ENCODE results near the gene HOMER1.

HOMER1 gene

GRCh38 chr5:79513704-79514390 is at the start of gene HOMER1:
TSS of gene HOMER1 (minus strand) at chr5:79514134. CDS start at chr5:79512774, 1,360 bp downstream.
- DNase-seq, result peak; percentile 93

- no peak for DNase-seq
These were observed 49.3 kb upstream of the HOMER1 start for GRCh38 chr5:79563247-79563590.

- no peak for DNase-seq
These were observed 48.7 kb upstream of the HOMER1 start for GRCh38 chr5:79562351-79563246.

- DNase-seq, result no peak
These were observed 47.6 kb upstream of the HOMER1 start for GRCh38 chr5:79561525-79561893.

DNA sequence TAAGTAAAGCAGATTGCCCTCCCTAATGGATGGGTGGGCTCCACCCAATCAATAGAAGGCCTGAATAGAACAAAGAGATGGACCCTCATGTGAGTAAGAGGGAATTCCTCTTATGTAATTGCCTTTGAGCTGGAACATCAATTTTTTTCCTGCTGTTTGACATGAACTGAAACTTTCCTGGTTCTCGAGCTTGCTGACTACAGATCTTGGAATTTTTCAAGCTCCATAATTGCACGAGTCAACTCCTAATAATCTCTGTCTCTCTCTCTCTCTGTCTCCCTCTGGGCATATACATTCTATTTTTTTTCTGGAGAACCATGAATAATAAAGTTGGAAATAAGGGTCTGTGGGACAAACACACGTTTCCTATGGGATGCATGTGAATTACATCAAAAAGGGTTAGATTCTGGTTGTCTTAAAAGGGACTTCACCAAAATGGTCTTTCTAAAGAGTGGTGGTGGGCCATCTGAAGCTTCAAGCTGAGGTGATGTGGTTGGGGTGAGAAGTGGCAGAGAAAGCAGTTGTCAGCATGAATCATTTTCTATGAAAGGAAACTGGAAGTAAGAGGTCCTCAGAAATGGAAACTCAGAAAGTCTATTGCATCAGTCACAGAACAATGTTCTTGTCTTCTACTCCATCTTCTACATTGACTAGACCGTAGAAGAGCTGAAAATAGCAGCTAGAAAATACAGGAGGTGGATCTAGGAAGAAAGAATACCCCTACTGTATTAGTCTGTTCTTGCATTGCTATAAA is 47.0 kb upstream of the HOMER1 start:
- no peak for DNase-seq

DNA sequence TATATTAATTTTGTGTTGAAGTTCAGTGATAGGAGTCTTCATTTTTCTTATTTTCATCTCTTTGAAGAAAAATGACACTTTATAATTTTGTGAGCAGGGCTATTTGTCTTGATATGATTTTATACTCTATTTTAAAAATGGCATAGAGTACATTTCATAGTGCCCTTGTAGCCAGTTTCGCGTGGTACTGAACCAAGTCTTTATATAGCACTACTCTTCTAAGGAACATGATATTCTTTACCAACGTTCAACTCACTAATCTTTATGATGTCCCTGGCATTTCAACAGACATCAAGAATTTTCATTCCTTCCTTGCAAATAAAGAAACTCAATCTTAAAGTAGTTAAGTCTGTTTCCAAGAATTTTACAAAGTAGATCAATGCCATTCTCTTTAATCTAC is 41.5 kb upstream of the HOMER1 start:
- no peak for DNase-seq

- no peak for DNase-seq
These were observed 39.0 kb upstream of the HOMER1 start for GRCh38 chr5:79552984-79553383.

DNA sequence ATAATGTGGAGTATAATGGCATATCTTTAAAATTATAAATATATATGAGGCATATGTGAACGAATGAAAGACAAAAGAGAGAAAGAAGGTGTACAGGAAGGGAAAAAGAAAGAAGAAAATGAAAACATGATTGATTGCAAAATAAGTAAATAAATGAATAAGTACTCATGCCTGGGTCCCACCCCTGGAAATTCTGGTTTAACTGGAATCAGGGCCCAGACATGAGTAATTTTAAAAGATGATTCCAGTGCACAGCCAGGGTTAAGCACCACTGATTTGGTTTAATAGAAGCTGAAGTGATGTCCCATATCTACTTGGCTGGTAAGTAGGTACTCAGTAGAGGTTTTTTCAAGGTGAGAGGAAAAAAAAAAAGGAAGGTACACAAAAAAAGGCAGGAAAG is 34.0 kb upstream of the HOMER1 start:
- DNase-seq, result no peak

DNA sequence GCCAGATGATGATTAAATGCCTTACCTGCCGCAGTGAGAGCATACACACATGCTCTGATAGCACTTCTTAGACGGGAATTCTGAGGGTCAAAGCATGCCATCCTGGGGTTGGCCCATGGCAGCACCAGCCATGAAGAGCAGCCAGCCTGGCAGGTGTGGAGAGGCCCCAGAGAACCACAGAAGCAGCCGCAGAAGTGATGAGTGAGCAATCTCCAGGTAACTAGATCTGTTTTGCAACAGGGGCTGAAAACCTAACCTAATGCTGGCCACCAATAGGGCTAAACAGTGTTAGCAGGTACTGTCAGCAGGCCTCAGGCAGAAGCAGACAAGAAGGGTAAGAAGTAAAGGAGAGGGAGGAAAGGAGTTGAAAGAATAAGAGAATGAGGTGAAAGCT is 33.5 kb upstream of the HOMER1 start:
- no peak for DNase-seq

DNA sequence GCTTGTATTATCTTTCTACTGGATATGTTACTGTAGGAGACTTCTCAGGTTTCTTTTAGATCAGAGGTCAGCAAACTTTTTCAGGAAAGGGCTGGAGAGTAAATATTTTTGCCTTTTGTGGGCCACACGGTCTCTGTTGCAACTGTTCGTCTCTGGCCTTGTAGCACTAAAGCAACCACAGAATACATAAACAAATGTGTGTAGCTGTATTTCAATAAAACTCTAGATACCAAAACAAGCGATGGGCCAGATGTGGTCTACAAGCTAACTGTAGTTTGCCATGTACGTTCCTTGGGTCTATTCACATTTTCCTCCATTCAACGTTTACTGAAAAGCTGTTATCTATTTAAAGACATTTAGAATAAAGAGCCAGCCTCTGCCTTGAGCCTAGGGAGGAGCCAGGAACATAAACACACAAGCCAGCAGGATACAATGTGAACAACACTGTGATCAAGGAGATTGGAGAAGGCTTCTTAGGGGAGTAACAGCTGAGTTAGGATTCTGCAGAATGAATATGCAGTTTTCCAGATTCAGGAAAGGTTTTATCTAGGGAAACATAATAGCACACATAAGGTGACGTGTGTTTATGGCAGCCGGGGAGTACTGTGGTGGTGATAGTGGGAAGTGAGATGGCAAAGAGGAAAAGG is 33.0 kb upstream of the HOMER1 start:
- DNase-seq, result no peak

DNA sequence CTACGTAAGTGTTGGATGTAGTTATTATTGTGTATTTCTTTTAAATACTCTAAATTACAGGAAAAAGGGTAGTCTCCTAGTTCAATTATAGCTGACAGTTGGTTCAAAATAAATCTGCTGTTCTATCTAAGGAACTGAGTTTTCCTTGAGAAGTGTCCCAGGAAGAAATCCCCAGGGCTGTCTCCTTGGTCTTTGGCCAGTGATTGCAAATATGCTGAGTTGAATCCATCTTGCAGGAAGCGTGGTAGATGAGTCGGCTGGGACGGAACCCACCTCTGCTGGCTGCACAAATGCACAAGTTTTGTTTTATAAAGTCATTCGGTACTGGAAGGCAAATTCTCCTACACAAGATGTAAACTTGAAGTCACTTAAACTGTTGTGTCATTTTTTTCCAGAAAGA is 30.2 kb upstream of the HOMER1 start:
- DNase-seq, result no peak

- no peak for DNase-seq
These were observed 27.0 kb upstream of the HOMER1 start for GRCh38 chr5:79540939-79541338.

GRCh38 chr5:79536193-79536906 is 22.4 kb upstream of the HOMER1 start:
- no peak for DNase-seq

DNA sequence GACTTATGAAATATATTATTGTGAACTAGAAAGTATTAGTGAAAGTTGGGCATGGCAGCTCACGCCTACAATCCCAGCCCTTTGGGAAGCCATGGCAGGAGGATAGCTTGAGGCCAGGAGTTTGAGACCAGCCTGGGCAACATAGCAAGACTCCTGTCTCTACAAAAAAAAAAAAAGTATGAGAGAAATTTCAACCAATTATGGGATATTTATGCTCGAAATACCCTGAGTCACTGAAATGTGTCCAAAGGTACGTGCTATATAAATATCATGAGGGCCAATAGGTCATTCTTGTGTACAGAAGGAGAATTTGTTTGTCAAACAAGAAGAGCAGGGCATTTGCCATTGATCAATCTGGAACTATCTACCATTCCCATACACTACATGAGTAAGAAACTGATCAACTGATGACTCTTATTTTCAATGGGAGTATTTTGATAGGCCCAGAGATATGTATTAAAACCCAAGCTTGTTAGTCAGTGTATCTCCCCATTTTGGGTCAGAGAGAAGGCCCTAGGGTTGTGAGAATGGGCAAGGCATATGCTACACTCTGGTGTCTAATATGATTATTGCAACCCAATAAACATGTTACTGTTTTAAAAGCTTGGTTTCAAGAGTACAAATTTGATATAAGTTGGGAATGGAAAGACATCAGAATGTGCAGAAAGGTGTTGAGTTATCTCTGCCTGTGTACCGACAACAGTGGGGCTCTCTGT is 21.7 kb upstream of the HOMER1 start:
- DNase-seq, result no peak

DNA sequence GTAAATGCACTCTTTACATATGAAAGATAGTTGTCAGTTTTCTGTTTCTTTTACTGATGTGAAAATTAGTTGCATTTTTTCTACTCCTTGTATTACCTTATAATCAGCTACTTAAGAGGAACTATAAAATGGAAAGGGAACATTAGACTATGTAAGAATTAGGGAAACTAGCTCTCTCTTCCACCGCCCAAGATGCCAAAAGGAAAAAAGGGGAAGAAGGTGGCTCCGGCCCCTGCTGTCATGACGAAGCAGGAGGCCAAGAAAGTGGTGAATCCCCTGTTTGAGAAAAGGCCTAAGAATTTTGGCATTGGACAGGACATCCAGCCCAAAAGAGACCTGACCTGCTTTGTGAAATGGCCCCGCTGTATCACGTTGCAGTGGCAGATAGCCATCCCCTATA is 15.2 kb upstream of the HOMER1 start:
- no peak for DNase-seq

GRCh38 chr5:79527431-79527830 is 13.5 kb upstream of the HOMER1 start:
- DNase-seq, result no peak

DNA sequence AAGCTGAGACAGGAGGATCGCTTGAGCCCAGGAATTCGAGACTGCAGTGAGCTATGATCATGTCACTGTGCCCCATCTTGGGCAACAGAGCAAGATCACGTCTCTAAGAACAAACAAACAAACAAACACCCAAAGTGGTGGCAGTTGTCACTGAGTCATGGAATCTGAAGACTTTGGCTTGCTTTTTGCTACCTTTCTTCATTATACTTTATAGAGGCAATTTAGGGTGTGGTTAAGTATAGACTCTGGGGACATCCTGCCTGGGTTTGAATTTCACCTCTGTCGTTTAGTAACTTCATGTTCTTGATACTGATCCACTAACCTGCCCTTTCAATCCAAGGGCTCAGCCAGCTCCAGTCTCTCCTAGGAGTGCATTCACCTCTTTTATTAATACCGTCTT is 13.0 kb upstream of the HOMER1 start:
- DNase-seq, result no peak

- DNase-seq, result no peak
These were observed 12.6 kb upstream of the HOMER1 start for GRCh38 chr5:79526493-79526892.

DNA sequence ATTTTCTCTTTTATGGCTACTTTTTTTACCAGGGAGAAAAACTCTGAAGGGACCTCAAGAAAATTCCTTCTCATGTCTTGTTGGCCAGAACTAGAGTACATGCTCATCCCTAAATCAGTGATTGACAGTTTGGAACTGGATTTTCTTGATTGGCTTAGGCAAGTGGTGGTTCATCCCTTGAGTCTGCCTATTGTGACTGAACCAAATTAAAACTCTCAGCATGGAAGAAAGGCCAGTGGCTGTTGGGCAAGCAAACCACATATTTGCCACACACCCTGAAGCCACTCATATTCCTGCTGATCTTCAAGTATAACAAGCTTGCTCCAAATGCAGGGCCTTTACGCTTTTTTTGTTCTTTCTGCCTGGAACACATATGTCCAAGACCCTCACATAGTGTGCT is 7.2 kb upstream of the HOMER1 start:
- no peak for DNase-seq

GRCh38 chr5:79518718-79519117 is 4.8 kb upstream of the HOMER1 start:
- no peak for DNase-seq

GRCh38 chr5:79517601-79518000 is 3.7 kb upstream of the HOMER1 start:
- no peak for DNase-seq

DNA sequence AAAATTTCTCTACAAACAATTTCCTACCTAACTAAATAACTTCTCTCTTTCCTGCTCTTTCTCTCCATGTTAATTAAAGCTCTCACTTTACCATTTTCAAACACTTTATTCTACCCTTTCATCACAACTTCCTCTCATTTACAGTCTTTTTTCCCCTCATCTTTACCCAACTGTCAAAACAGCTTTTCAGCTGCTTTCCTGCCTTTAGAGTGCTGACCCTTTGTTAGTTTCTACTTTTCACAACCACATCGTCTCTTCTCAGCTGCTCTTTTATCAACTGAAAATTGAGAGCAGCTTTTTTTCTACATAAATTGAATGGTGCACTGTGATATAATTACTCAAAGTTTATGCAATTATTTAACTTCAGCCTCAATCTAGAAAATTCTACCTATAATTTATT is 3.1 kb upstream of the HOMER1 start:
- no peak for DNase-seq

All from right hindlimb (tissue), 1 donor.